Measurements from ENCODE around the gene TBX10.
"Not testable (repeated sequence)": the region's sequence is repeated elsewhere in the genome, so short reads cannot be mapped to it uniquely, and the experiment has no call there.

GRCh38 chr11:67622905-67623304, 16.7 kb downstream of the TBX10 start:
- not testable (repeated sequence) for TF ChIP-seq CTCF (IDR thresholded peaks at IDR 0.05); SIN3A (IDR thresholded peaks at IDR 0.05; ENCODE audit: borderline replicate concordance, insufficient read depth, low read depth, low read length)
